Neural cell (in vitro differentiated cells): ENCODE data around the gene LILRB2. TPM values are rescaled to one million over a fixed set of nuclear protein-coding genes. Genes with fewer than 3 reads are reported as not detected.

Source experiments
- H2AFZ ChIP-seq: fragments of 200-600, 300-800 bp; sonication (generic), shearing (Covaris generic); 2 replicates; pipeline ENCODE4 v1.6.0; 2014; ENCODE audit warnings: low read depth, mild to moderate bottlenecking, antibody characterized with exemption, low read length, moderate library complexity
- H3F3A ChIP-seq: fragments of 200-600 bp; shearing (Covaris generic); 2 replicates; pipeline ENCODE4 v1.6.1; 2016; ENCODE audit warnings: mild to moderate bottlenecking, moderate library complexity, mixed read lengths, antibody characterized with exemption, low read length; ENCODE audit not compliant: insufficient read depth, poor library complexity, severe bottlenecking
- H3K27ac ChIP-seq: fragments of 200-600, 300-800 bp; sonication (generic), shearing (Covaris generic); 2 replicates; pipeline ENCODE4 v1.5.1; 2014; ENCODE audit warnings: mild to moderate bottlenecking, low read length, moderate library complexity
- H3K27me3 ChIP-seq: fragments of 300-800, 200-600 bp; sonication (generic), shearing (Covaris generic); 2 replicates; pipeline ENCODE4 v1.6.0; 2014; ENCODE audit warnings: mild to moderate bottlenecking, low read depth, low read length, moderate library complexity; ENCODE audit not compliant: insufficient read depth
- H3K36me3 ChIP-seq: fragments of 300-800, 200-600 bp; sonication (generic), shearing (Covaris generic); 2 replicates; pipeline ENCODE4 v1.5.1; 2014; ENCODE audit warnings: mild to moderate bottlenecking, antibody characterized with exemption, low read length, moderate library complexity; ENCODE audit not compliant: insufficient read depth
- H3K4me2 ChIP-seq: fragments of 300-800, 200-600 bp; sonication (generic), shearing (Covaris generic); 2 replicates; pipeline ENCODE4 v1.6.0; 2014; ENCODE audit warnings: mild to moderate bottlenecking, low read length
- H3K4me3 ChIP-seq: fragments of 300-800, 200-600 bp; sonication (generic), shearing (Covaris generic); 2 replicates; pipeline ENCODE4 v1.5.1; 2014; ENCODE audit warnings: mild to moderate bottlenecking, low read length, moderate library complexity
- H3K79me2 ChIP-seq: fragments of 200-600 bp; shearing (Covaris generic); replicated peaks from 2 replicates; pipeline ENCODE4 v1.6.0; 2014; ENCODE audit warnings: mild to moderate bottlenecking, low read length, moderate library complexity; ENCODE audit not compliant: insufficient read depth
- H3K9ac ChIP-seq: fragments of 300-800, 200-600 bp; sonication (generic), shearing (Covaris generic); 2 replicates; pipeline ENCODE4 v1.6.1; 2016; ENCODE audit warnings: mild to moderate bottlenecking, low read length, mixed read lengths
- H3K9me2 ChIP-seq: fragments of 200-600 bp; shearing (Covaris generic); 2 replicates; pipeline ENCODE4 v1.6.1; 2016; ENCODE audit warnings: mild to moderate bottlenecking, low read length, mixed read lengths; ENCODE audit not compliant: insufficient read depth
- H3K9me3 ChIP-seq: fragments of 200-600, 300-800 bp; sonication (generic), shearing (Covaris generic); 2 replicates; pipeline ENCODE4 v1.6.1; 2016; ENCODE audit warnings: mild to moderate bottlenecking, mixed run types, low read length, moderate library complexity, mixed read lengths
- H4K20me1 ChIP-seq: fragments of 200-600 bp; shearing (Covaris generic); 2 replicates; pipeline ENCODE4 v1.6.1; 2016; ENCODE audit warnings: mild to moderate bottlenecking, mixed run types; ENCODE audit not compliant: insufficient read depth
- EP300 ChIP-seq: fragments of 450-650 bp; conservative IDR thresholded peaks from 2 replicates; pipeline ENCODE4 v1.6.1; 2014; ENCODE audit warnings: antibody characterized with exemption, mild to moderate bottlenecking, moderate library complexity; ENCODE audit not compliant: poor library complexity, severe bottlenecking
- EZH2 ChIP-seq: fragments of 200-600, 300-800 bp; shearing (Covaris generic), sonication (generic); IDR thresholded peaks from 2 replicates; pipeline ENCODE4 v1.6.1; 2014; ENCODE audit warnings: antibody characterized with exemption, low read length, borderline replicate concordance, mild to moderate bottlenecking; ENCODE audit not compliant: insufficient read depth, poor library complexity, severe bottlenecking
- MXI1 ChIP-seq: fragments of 450-650 bp; conservative IDR thresholded peaks from 2 replicates; pipeline ENCODE4 v1.6.1; 2014; ENCODE audit warnings: antibody characterized with exemption, mild to moderate bottlenecking; ENCODE audit not compliant: poor library complexity, severe bottlenecking
- POLR2AphosphoS5 ChIP-seq: IDR thresholded peaks from 2 replicates; pipeline ENCODE4 v1.6.1; 2012
- RAD21 ChIP-seq: fragments of 450-650 bp; conservative IDR thresholded peaks from 2 replicates; pipeline ENCODE4 v1.6.1; 2014; ENCODE audit warnings: antibody characterized with exemption, mild to moderate bottlenecking, moderate library complexity
- SMC3 ChIP-seq: fragments of 450-650 bp; conservative IDR thresholded peaks from 2 replicates; pipeline ENCODE4 v1.6.1; 2014; ENCODE audit warnings: antibody characterized with exemption, mild to moderate bottlenecking, moderate library complexity; ENCODE audit not compliant: poor library complexity
- TAF1 ChIP-seq: IDR thresholded peaks from 2 replicates; pipeline ENCODE4 v1.6.1; 2012; ENCODE audit warnings: low read depth
- polyA plus RNA-seq: library from polyadenylated mRNA; depleted of rRNA; stranded (reverse); fragments of >200 nt; gene quantifications from 2 replicates; pipeline ENCODE4 v1.2.3, GENCODE V29; 2014
- TF ChIP-seq, protein P1 (sequence below): fragments of 450-650 bp; IDR thresholded peaks from 2 replicates; pipeline ENCODE4 v1.5.1; 2014; ENCODE audit warnings: antibody characterized with exemption, mild to moderate bottlenecking, moderate library complexity; ENCODE audit not compliant: poor library complexity, severe bottlenecking
- TF ChIP-seq, protein P2 (sequence below): IDR thresholded peaks from 2 replicates; pipeline ENCODE4 v1.6.1; 2012; ENCODE audit warnings: borderline replicate concordance

LILRB2 gene
- polyA plus RNA-seq, 1 donor from 2014 or later: not detected

DNA sequence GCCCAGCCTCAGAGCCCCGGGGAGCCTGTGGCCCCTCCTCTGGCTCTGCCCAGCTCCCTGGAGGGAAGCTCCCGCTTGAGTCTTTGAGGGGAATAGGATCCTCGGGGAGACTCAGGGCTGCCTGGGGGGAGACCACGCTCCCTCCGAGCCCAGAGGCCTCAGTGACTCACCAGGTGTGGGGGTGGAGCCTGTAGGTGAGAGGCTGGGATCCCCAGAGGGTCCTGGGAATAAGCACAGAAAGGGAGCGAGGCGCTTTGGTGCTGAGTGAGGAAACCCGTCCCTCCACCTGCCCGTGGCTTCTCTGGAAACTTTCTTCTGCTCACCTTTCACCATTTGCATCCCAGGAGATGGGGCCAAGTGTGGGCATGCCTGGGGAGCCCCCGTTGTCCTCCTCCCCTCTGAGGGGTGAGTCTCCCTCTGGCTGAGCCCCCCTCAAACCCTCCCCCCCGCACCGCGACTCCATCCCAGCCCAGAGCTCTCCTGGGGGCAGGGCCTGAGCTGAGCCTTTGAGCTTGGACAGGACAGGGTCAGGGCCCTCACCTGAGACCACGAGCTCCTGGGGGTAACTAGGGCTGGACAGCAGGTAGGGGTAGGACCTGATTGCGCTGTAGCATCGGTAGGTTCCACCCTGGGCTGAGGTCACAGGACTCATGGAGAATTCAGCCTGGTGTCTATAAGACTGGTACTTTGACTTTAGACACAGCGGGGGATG is 26.6 kb downstream of the LILRB2 start:
- H3K9me3 ChIP-seq: no peaks in the 10 kb centered on the region
- H3K79me2 ChIP-seq: no peaks in the 10 kb centered on the region
- H2AFZ ChIP-seq: no peak overlapping the region
- H3K27ac ChIP-seq: no peak overlapping the region
- H3K9ac ChIP-seq: no peak overlapping the region
- no peak overlapping the region for H3K4me3 ChIP-seq
- H3K36me3 ChIP-seq: no peaks in the 10 kb centered on the region
- no peaks in the 10 kb centered on the region for H4K20me1 ChIP-seq
- H3K4me2 ChIP-seq: no peak overlapping the region
- no peaks in the 10 kb centered on the region for H3K27me3 ChIP-seq
- no peaks in the 10 kb centered on the region for H3F3A ChIP-seq
- no peaks in the 10 kb centered on the region for H3K9me2 ChIP-seq
- TF ChIP-seq, protein P1, sequence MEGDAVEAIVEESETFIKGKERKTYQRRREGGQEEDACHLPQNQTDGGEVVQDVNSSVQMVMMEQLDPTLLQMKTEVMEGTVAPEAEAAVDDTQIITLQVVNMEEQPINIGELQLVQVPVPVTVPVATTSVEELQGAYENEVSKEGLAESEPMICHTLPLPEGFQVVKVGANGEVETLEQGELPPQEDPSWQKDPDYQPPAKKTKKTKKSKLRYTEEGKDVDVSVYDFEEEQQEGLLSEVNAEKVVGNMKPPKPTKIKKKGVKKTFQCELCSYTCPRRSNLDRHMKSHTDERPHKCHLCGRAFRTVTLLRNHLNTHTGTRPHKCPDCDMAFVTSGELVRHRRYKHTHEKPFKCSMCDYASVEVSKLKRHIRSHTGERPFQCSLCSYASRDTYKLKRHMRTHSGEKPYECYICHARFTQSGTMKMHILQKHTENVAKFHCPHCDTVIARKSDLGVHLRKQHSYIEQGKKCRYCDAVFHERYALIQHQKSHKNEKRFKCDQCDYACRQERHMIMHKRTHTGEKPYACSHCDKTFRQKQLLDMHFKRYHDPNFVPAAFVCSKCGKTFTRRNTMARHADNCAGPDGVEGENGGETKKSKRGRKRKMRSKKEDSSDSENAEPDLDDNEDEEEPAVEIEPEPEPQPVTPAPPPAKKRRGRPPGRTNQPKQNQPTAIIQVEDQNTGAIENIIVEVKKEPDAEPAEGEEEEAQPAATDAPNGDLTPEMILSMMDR: no peak
- TF ChIP-seq MXI1 (no peak), SMC3 (no peak), EZH2 (no peak), POLR2AphosphoS5 (no peak), EP300 (no peak), TAF1 (no peak), RAD21 (no peak)
- TF ChIP-seq, protein P2, sequence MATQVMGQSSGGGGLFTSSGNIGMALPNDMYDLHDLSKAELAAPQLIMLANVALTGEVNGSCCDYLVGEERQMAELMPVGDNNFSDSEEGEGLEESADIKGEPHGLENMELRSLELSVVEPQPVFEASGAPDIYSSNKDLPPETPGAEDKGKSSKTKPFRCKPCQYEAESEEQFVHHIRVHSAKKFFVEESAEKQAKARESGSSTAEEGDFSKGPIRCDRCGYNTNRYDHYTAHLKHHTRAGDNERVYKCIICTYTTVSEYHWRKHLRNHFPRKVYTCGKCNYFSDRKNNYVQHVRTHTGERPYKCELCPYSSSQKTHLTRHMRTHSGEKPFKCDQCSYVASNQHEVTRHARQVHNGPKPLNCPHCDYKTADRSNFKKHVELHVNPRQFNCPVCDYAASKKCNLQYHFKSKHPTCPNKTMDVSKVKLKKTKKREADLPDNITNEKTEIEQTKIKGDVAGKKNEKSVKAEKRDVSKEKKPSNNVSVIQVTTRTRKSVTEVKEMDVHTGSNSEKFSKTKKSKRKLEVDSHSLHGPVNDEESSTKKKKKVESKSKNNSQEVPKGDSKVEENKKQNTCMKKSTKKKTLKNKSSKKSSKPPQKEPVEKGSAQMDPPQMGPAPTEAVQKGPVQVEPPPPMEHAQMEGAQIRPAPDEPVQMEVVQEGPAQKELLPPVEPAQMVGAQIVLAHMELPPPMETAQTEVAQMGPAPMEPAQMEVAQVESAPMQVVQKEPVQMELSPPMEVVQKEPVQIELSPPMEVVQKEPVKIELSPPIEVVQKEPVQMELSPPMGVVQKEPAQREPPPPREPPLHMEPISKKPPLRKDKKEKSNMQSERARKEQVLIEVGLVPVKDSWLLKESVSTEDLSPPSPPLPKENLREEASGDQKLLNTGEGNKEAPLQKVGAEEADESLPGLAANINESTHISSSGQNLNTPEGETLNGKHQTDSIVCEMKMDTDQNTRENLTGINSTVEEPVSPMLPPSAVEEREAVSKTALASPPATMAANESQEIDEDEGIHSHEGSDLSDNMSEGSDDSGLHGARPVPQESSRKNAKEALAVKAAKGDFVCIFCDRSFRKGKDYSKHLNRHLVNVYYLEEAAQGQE: no peak

DNA sequence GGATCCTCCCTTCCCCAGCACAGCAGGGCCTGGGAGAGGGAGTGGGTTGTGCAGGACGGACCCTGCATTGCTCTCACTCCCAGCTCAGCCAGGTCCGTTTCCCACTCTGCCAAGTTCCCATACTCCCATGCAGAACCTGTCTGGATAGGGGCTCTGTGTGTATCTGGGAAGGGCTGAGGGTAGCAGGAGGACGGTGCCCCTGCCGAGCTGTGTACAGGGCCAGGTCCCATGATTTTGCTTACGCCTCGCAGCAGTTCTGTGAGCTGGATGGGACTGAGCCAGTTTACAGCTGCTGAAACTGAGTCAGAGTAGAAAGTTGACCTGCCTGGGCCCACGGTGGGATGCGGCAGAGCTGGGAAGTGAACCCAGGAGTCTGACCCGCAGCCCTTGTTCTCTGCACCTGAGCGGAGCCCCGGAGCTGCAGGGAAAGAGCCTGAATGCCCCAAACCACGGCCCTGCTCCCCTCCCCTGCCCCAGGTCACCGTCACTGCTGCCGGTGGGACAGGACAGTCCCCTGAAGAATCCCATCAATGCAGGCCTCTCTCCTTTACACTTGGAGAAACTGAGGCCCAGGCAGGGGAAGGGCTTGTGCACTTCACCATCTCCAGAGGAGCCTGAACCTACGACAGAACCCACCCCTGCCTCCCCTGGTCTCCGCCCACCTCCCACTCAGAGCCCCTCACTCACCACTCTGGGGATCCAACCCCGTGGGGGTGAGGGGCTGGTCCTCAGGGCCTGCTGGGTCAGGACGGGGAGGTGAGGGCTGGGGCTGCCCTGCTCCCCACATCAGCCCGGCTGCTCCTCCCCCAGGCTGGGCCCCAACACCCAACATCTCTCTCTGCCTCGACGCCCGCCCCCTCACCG is 27.3 kb downstream of the LILRB2 start:
- H3K9me2 ChIP-seq: no peaks in the 10 kb centered on the region
- H3K36me3 ChIP-seq: no peaks in the 10 kb centered on the region
- H2AFZ ChIP-seq: no peak overlapping the region
- no peaks in the 10 kb centered on the region for H3K27me3 ChIP-seq
- H3K9ac ChIP-seq: no peak overlapping the region
- H4K20me1 ChIP-seq: no peaks in the 10 kb centered on the region
- H3K27ac ChIP-seq: no peak overlapping the region
- no peak for TF ChIP-seq EZH2
- H3K9me3 ChIP-seq: no peaks in the 10 kb centered on the region
- H3K4me2 ChIP-seq: no peak overlapping the region
- no peaks in the 10 kb centered on the region for H3F3A ChIP-seq
- no peak overlapping the region for H3K4me3 ChIP-seq
- no peaks in the 10 kb centered on the region for H3K79me2 ChIP-seq
